ENCODE measurements around the gene RAD51B.

DNA sequence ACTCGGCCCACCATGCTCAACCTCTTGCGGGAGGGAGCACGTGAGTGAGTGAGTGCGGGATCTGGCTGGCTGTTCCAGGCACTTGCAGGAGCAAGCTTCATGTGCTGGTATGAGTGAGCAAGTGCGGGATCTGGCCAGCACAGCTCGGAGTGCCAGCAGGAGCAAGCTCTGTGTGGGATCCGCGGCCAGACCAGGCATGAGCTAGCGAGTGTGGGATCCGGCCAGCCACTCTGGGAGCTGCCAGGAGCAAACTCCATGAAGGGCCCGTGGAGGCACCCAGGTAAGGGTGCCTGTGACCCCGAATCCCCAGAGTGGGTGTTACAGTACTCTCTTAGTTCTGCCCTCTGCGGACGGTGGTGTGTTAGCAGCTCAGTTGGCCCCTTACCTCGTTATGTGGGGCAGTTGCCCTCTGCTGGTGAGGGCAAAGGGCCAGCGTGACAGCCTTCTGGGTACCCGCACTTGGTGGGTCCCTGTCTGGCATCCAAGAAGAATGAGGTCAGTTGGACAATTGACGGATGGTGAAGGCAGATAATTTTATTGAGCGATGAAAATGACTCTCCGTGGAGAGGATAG, 38.3 kb downstream of the RAD51B start:
- TF ChIP-seq, protein P1, sequence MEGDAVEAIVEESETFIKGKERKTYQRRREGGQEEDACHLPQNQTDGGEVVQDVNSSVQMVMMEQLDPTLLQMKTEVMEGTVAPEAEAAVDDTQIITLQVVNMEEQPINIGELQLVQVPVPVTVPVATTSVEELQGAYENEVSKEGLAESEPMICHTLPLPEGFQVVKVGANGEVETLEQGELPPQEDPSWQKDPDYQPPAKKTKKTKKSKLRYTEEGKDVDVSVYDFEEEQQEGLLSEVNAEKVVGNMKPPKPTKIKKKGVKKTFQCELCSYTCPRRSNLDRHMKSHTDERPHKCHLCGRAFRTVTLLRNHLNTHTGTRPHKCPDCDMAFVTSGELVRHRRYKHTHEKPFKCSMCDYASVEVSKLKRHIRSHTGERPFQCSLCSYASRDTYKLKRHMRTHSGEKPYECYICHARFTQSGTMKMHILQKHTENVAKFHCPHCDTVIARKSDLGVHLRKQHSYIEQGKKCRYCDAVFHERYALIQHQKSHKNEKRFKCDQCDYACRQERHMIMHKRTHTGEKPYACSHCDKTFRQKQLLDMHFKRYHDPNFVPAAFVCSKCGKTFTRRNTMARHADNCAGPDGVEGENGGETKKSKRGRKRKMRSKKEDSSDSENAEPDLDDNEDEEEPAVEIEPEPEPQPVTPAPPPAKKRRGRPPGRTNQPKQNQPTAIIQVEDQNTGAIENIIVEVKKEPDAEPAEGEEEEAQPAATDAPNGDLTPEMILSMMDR (IDR thresholded peaks at IDR 0.05), result no peak
- no peak for TF ChIP-seq POLR2A (IDR thresholded peaks at IDR 0.05)

All from tibial nerve (tissue), 3 donors.